Liver (tissue), 9 donors: ENCODE measurements around the gene KMT2B. TPM values are rescaled to one million over a fixed set of nuclear protein-coding genes. Genes with fewer than 3 reads are reported as not detected.
A peak's percentile ranks its signal among the peaks of the same experiment; 100 is the strongest.

Experiments used
- DNase-seq: peaks from one replicate; pipeline ENCODE4 v3.0.0-alpha.2; 2017; ENCODE audit warnings: low spot score
- H3K27ac ChIP-seq, 2 donors: one replicate each; pipeline ENCODE4 v1.7.0; 2013; ENCODE audit warnings: inconsistent platforms in 2 of 2, low read length in 2 of 2, control low read depth in 1 of 2, low read depth in 1 of 2, mild to moderate bottlenecking in 1 of 2
- H3K27me3 ChIP-seq, 4 donors: one replicate each; pipeline versions ENCODE4 v1.6.1 to v1.7.0; 2013; ENCODE audit warnings: low read length in 3 of 4, inconsistent platforms in 1 of 4, mild to moderate bottlenecking in 1 of 4, moderate library complexity in 1 of 4; ENCODE audit not compliant: control insufficient read depth in 4 of 4, insufficient read depth in 4 of 4
- H3K36me3 ChIP-seq, 4 donors: one replicate each; pipeline versions ENCODE4 v1.6.1 to v1.7.0; 2013; ENCODE audit warnings: low read length in 3 of 4, mild to moderate bottlenecking in 3 of 4, low read depth in 1 of 4, moderate library complexity in 1 of 4; ENCODE audit not compliant: control insufficient read depth in 4 of 4, insufficient read depth in 3 of 4
- H3K4me1 ChIP-seq, 4 donors: one replicate each; pipeline versions ENCODE4 v1.6.1 to v1.7.0; 2013; ENCODE audit warnings: low read length in 3 of 4, mild to moderate bottlenecking in 3 of 4, moderate library complexity in 1 of 4; ENCODE audit not compliant: control insufficient read depth in 4 of 4, insufficient read depth in 4 of 4
- H3K4me3 ChIP-seq, 3 donors: one replicate each; pipeline versions ENCODE4 v1.6.1 to v1.7.0; 2013; ENCODE audit warnings: low read length in 3 of 3, control low read depth in 1 of 3, low read depth in 1 of 3, mild to moderate bottlenecking in 1 of 3
- H3K9ac ChIP-seq, 2 donors: one replicate each; pipeline ENCODE4 v1.7.0; 2013; ENCODE audit warnings: low read length in 2 of 2, mild to moderate bottlenecking in 2 of 2, moderate library complexity in 2 of 2, control low read depth in 1 of 2, low read depth in 1 of 2
- H3K9me3 ChIP-seq, 4 donors: one replicate each; pipeline versions ENCODE4 v1.6.1 to v1.7.0; 2013; ENCODE audit warnings: low read length in 3 of 4; ENCODE audit not compliant: control insufficient read depth in 4 of 4
- EGR1 ChIP-seq, 2 donors: IDR thresholded peaks; 2 replicates each; pipeline ENCODE4 v1.6.1; 2016 to 2018; ENCODE audit warnings: antibody characterized with exemption in 2 of 2, low read depth in 2 of 2
- FOXA1 ChIP-seq: IDR thresholded peaks from 2 replicates; pipeline ENCODE4 v1.6.1; 2016; ENCODE audit warnings: antibody characterized with exemption
- FOXA2 ChIP-seq: IDR thresholded peaks from 2 replicates; pipeline ENCODE4 v1.6.1; 2016; ENCODE audit warnings: antibody characterized with exemption
- GABPA ChIP-seq, 2 donors: IDR thresholded peaks in 1 of 2; conservative IDR thresholded peaks in 1 of 2; 2 replicates each; pipeline ENCODE4 v1.6.1; 2016; ENCODE audit warnings: antibody characterized with exemption in 2 of 2, mild to moderate bottlenecking in 1 of 2, moderate library complexity in 1 of 2
- HNF4A ChIP-seq, 2 donors: conservative IDR thresholded peaks; 2 replicates each; pipeline ENCODE4 v1.6.1; 2016; ENCODE audit warnings: antibody characterized with exemption in 2 of 2, mild to moderate bottlenecking in 2 of 2
- HNF4G ChIP-seq: IDR thresholded peaks from 2 replicates; pipeline ENCODE4 v1.6.1; 2016; ENCODE audit warnings: antibody characterized with exemption
- JUND ChIP-seq, 2 donors: IDR thresholded peaks; 2 replicates each; pipeline ENCODE4 v1.6.1; 2016; ENCODE audit warnings: antibody characterized with exemption in 2 of 2
- NR2F2 ChIP-seq: IDR thresholded peaks from 2 replicates; pipeline ENCODE4 v1.6.1; 2016; ENCODE audit warnings: antibody characterized with exemption
- RAD21 ChIP-seq, 2 donors: IDR thresholded peaks; 2 replicates each; pipeline ENCODE4 v1.6.1; 2016; ENCODE audit warnings: antibody characterized with exemption in 2 of 2, mild to moderate bottlenecking in 2 of 2
- RXRA ChIP-seq, 2 donors: IDR thresholded peaks; 2 replicates each; pipeline ENCODE4 v1.6.1; 2017 to 2018; ENCODE audit warnings: antibody characterized with exemption in 2 of 2, mild to moderate bottlenecking in 1 of 2
- SP1 ChIP-seq: IDR thresholded peaks from 2 replicates; pipeline ENCODE4 v1.6.1; 2018; ENCODE audit warnings: antibody characterized with exemption, mild to moderate bottlenecking
- YY1 ChIP-seq: IDR thresholded peaks from 2 replicates; pipeline ENCODE4 v1.6.1; 2016; ENCODE audit warnings: antibody characterized with exemption, mild to moderate bottlenecking
- WGBS: extraction: QIAGEN DNeasy Blood & Tissue Kit; methylation state at CpG from one replicate; pipeline ENCODE4 v1.1.7; 2013; 5-methylcytosine and 5-hydroxymethylcytosine counted together
- polyA plus RNA-seq, 2 donors: library from polyadenylated mRNA; stranded (reverse) in 1 of 2; unstranded in 1 of 2; fragments of 200-250 nt in 1 of 2; fragments of >200 nt in 1 of 2; fragmentation: Nextera tagmentation in 1 of 2; extraction: Ambion mirVana in 1 of 2; gene quantifications; one replicate each; pipeline versions ENCODE4 v1.2.1 to v1.2.3, GENCODE V29; 2013 to 2015
- total RNA-seq, 2 donors: library from RNA; depleted of rRNA; stranded (reverse); fragments of >200 nt; gene quantifications; one replicate each; pipeline ENCODE4 v1.2.3, GENCODE V29; 2014
- TF ChIP-seq, protein P1 (sequence below): IDR thresholded peaks from 2 replicates; pipeline ENCODE4 v1.6.1; 2016; ENCODE audit warnings: antibody characterized with exemption, mild to moderate bottlenecking
- TF ChIP-seq, protein P2 (sequence below): IDR thresholded peaks from 2 replicates; pipeline ENCODE4 v1.6.1; 2016; ENCODE audit warnings: antibody characterized with exemption
- TF ChIP-seq, protein P3 (sequence below): IDR thresholded peaks from 2 replicates; pipeline ENCODE4 v1.6.1; 2016; ENCODE audit warnings: antibody characterized with exemption
- TF ChIP-seq, protein P4 (sequence below): fragments of 150-350 bp; IDR thresholded peaks from 2 replicates; pipeline ENCODE4 v1.5.1; 2017; ENCODE audit warnings: improper control_type of control experiment, low read depth, low read length; ENCODE audit not compliant: missing input control
- TF ChIP-seq, protein P5 (sequence below): IDR thresholded peaks from 2 replicates; pipeline ENCODE4 v1.6.1; 2016; ENCODE audit warnings: antibody characterized with exemption
- donor health status: healthy.
- donor health status: healthy.
- donor health status: healthy.
- donor health status: healthy.
- donor health status: healthy.

KMT2B gene
- total and polyA plus RNA-seq, 4 donors = 3.7 to 12.1 (median 8.3) TPM

DNA sequence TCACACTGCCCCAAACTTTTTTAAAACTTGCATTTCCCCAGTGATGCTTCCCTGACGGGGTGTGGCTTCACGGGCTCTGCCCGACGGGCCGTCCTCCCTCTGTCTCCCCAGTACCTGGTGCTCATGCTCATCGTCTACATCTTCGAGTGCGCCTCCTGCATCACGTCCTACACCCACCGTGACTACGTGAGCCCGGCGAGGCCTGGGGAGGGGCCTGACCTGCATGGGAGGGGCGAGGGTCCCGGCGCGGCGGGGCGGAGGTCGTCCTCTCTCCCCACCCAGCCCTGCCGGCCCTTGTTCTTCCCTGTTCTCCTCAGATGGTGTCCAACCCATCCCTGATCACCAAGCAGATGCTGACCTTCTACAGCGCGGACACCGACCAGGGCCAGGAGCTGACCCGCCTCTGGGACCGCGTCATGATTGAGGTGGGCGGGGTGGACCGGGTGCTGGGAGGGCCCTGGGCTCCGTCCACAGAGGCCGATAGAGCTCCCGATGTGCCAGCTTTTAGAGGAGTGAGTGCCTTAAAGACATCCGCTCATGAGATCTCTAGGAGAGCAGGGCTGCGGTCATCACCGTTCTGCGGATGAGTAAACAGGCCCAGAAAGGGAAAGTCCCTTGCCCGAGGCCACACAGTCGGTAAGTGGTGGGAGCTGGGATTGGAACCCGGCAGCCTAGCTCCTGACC lies 44.5 kb upstream of the KMT2B start:
- H3K36me3 ChIP-seq = no peaks in the 10 kb centered on the region
- no peak overlapping the region for H3K27ac ChIP-seq
- 9% methylated on average over 39 of the region's 39 CpGs for WGBS
- DNase-seq = peak; percentile 47
- no peaks in the 10 kb centered on the region for H3K9me3 ChIP-seq
- peak overlapping the region in 1 of 3 donors; percentile 17 for H3K4me3 ChIP-seq
- no peak overlapping the region for H3K9ac ChIP-seq
- TF ChIP-seq FOXA2 = no peak
- no peak for TF ChIP-seq RAD21 (IDR thresholded peaks at IDR 0.05)
- TF ChIP-seq, protein P1, sequence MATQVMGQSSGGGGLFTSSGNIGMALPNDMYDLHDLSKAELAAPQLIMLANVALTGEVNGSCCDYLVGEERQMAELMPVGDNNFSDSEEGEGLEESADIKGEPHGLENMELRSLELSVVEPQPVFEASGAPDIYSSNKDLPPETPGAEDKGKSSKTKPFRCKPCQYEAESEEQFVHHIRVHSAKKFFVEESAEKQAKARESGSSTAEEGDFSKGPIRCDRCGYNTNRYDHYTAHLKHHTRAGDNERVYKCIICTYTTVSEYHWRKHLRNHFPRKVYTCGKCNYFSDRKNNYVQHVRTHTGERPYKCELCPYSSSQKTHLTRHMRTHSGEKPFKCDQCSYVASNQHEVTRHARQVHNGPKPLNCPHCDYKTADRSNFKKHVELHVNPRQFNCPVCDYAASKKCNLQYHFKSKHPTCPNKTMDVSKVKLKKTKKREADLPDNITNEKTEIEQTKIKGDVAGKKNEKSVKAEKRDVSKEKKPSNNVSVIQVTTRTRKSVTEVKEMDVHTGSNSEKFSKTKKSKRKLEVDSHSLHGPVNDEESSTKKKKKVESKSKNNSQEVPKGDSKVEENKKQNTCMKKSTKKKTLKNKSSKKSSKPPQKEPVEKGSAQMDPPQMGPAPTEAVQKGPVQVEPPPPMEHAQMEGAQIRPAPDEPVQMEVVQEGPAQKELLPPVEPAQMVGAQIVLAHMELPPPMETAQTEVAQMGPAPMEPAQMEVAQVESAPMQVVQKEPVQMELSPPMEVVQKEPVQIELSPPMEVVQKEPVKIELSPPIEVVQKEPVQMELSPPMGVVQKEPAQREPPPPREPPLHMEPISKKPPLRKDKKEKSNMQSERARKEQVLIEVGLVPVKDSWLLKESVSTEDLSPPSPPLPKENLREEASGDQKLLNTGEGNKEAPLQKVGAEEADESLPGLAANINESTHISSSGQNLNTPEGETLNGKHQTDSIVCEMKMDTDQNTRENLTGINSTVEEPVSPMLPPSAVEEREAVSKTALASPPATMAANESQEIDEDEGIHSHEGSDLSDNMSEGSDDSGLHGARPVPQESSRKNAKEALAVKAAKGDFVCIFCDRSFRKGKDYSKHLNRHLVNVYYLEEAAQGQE = no peak
- TF ChIP-seq NR2F2 = no peak
- TF ChIP-seq GABPA (IDR thresholded peaks at IDR 0.05 in 1 of 2, conservative IDR thresholded peaks at IDR 0.05 in 1 of 2) = no peak
- TF ChIP-seq, protein P2, sequence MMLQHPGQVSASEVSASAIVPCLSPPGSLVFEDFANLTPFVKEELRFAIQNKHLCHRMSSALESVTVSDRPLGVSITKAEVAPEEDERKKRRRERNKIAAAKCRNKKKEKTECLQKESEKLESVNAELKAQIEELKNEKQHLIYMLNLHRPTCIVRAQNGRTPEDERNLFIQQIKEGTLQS = no peak
- no peak for TF ChIP-seq YY1
- TF ChIP-seq, protein P3, sequence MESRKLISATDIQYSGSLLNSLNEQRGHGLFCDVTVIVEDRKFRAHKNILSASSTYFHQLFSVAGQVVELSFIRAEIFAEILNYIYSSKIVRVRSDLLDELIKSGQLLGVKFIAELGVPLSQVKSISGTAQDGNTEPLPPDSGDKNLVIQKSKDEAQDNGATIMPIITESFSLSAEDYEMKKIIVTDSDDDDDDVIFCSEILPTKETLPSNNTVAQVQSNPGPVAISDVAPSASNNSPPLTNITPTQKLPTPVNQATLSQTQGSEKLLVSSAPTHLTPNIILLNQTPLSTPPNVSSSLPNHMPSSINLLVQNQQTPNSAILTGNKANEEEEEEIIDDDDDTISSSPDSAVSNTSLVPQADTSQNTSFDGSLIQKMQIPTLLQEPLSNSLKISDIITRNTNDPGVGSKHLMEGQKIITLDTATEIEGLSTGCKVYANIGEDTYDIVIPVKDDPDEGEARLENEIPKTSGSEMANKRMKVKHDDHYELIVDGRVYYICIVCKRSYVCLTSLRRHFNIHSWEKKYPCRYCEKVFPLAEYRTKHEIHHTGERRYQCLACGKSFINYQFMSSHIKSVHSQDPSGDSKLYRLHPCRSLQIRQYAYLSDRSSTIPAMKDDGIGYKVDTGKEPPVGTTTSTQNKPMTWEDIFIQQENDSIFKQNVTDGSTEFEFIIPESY = no peak
- TF ChIP-seq RXRA (IDR thresholded peaks at IDR 0.05) = no peak
- TF ChIP-seq, protein P4, sequence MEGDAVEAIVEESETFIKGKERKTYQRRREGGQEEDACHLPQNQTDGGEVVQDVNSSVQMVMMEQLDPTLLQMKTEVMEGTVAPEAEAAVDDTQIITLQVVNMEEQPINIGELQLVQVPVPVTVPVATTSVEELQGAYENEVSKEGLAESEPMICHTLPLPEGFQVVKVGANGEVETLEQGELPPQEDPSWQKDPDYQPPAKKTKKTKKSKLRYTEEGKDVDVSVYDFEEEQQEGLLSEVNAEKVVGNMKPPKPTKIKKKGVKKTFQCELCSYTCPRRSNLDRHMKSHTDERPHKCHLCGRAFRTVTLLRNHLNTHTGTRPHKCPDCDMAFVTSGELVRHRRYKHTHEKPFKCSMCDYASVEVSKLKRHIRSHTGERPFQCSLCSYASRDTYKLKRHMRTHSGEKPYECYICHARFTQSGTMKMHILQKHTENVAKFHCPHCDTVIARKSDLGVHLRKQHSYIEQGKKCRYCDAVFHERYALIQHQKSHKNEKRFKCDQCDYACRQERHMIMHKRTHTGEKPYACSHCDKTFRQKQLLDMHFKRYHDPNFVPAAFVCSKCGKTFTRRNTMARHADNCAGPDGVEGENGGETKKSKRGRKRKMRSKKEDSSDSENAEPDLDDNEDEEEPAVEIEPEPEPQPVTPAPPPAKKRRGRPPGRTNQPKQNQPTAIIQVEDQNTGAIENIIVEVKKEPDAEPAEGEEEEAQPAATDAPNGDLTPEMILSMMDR = no peak
- TF ChIP-seq EGR1 (IDR thresholded peaks at IDR 0.05; ENCODE audit: low read depth in 2 of 2) = no peak
- TF ChIP-seq, protein P5, sequence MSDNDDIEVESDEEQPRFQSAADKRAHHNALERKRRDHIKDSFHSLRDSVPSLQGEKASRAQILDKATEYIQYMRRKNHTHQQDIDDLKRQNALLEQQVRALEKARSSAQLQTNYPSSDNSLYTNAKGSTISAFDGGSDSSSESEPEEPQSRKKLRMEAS = no peak
- no peak for TF ChIP-seq JUND (IDR thresholded peaks at IDR 0.05)
- no peak for TF ChIP-seq SP1
- no peak for TF ChIP-seq FOXA1
- TF ChIP-seq HNF4G = no peak
- TF ChIP-seq HNF4A (conservative IDR thresholded peaks at IDR 0.05) = no peak
- H3K4me1 ChIP-seq = peaks cover 0 to 6% (median 2%) of the 10 kb centered on the region in 4 donors
- no peaks in the 10 kb centered on the region for H3K27me3 ChIP-seq
